ENCODE data around the gene PDLIM5. TPM values are rescaled to one million over a fixed set of nuclear protein-coding genes. Genes with fewer than 3 reads are reported as not detected.

PDLIM5 gene
- total RNA-seq, result 303 and 322 TPM in 2 replicates

GRCh38 chr4:94451695-94452475 is at the start of gene PDLIM5:
TSS of gene PDLIM5 (plus strand) at chr4:94451942. CDS start at chr4:94455289, 3,347 bp downstream.

Other genes with a start within 250 kb of the PDLIM5 start
- gene SMARCAD1, start 244.1 kb upstream of the PDLIM5 start, total RNA-seq, result 69.5 and 72.9 TPM in 2 replicates
- gene HPGDS, start 109.1 kb upstream of the PDLIM5 start, total RNA-seq, result 0.27 TPM in 1 of 2 replicates, not detected in the other